Transverse colon (tissue), 3 donors: ENCODE results near the gene OCEL1.

Experiments
- EP300 ChIP-seq: sonication (generic); formaldehyde crosslinking; IDR thresholded peaks from one replicate; pipeline ENCODE4 v1.6.1; 2017; ENCODE audit warnings: antibody characterized with exemption, low read depth
- POLR2A ChIP-seq: fragments of 450-650 bp; IDR thresholded peaks from one replicate; pipeline ENCODE4 v1.6.1; 2016; ENCODE audit warnings: antibody characterized with exemption, mild to moderate bottlenecking, moderate library complexity
- POLR2AphosphoS5 ChIP-seq, 3 donors: sonication (generic); formaldehyde crosslinking; IDR thresholded peaks; one replicate each; pipeline ENCODE4 v1.6.1; 2016; ENCODE audit warnings: antibody characterized with exemption in 3 of 3

DNA sequence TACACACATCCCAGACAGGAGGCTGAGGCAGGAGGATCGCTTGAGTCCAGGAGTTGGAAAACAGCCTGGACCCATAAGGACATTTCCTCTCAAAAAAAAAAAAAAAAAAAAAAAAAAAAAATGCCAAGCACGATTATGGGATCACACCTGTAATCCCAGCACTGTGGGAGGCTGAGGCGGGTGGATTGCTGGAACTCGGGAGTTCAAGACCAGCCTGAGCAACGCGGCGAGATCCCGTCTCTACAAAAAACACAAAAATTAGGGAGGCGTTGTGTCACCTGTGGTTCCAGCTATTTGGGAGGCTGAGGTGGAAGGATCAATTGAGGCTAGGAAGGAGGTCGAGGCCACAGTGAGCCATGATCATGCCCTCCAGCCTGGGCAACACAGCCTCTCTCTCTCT, 973 bp upstream of the OCEL1 start:
- TF ChIP-seq EP300 (no peak), POLR2A (no peak), POLR2AphosphoS5 (IDR thresholded peaks at IDR 0.05) (no peak)
